Measurements from ENCODE around the gene DCPS. TPM values are rescaled to one million over a fixed set of nuclear protein-coding genes. Genes with fewer than 3 reads are reported as not detected.

The DCPS gene
- total RNA-seq, 2 donors from 2014 or later: 3.0 to 17.9 TPM

GRCh38 chr11:126268361-126268707 lies 35.5 kb upstream of the DCPS start:
- intact Hi-C loops (cut with DNase I): no loop called here
- Histone ChIP-seq H3K4me3 (peak overlapping the region; percentile 68 to 78), H3K27me3 (no peaks in the 10 kb centered on the region), H3K27ac (peak overlapping the region; percentile 85 to 91 (median 88)), H3K36me3 (replicated peaks in 1 of 2; ENCODE audit: insufficient read depth in 1 of 2, low read depth in 2 of 2) (peaks cover 26 to 32% of the 10 kb centered on the region in 2 donors), H3K9me3 (no peaks in the 10 kb centered on the region), H3K4me1 (peaks cover 24% of the 10 kb centered on the region)
- ATAC-seq (peak; percentile 4), DNase-seq (no peak)
- TF ChIP-seq CTCF (IDR thresholded peaks at IDR 0.05): no peak
- no peak for TF ChIP-seq POLR2A (IDR thresholded peaks at IDR 0.05)
- WGBS, 2 donors: 0 to 1% methylated on average over 23 of the region's 23 CpGs

DNA sequence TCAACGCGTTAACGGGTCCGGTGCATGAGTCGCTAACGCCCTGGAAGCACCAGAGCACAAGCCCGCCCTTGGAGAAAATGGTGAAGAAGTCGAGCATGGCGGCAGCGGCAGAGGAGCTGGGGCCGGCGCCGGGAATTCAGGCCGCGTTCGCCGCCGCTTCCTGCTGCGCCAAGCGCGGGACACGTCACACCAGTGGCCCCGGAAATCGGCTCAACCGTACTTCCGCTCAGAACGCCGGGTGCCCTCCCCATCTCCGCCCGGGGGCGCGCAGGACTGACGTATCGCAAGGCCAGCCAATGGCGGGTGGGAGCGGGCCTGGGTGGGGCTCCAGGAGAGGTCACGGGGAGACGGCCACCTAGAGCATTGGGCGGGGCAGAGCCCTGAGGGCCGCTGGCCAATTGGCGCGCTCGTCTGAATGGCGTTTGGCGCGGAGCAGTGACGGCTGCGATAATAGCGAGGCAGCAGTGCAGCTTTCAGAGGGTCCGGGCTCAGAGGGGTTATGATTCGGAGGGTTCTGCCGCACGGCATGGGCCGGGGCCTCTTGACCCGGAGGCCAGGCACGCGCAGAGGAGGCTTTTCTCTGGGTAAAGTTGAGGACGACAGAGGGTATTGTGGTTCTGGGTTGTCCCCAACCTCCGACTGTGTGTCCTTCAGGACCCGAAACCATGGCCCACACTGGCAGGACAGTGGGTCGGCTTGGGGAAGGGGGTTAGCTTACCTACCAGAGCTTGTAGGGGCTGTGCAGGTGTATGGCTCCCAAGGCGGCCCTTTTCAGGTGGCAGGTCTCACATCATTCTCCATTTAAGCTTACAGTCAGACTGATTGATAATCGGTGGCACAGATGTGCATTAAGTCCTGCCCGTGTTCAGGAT lies 34.9 kb upstream of the DCPS start, which contains the start of the genes FOXRED1 and SRPRA:
TSS of gene FOXRED1 (plus strand) at position 447 of the 872 bp plus-strand sequence. CDS start at position 500, 53 bp downstream.
TSS of gene SRPRA (minus strand) at position 188 of the 872 bp plus-strand sequence. CDS start at position 97, 91 bp downstream.
- peak; percentile 100 for DNase-seq
- Histone ChIP-seq H3K27me3 (no peaks in the 10 kb centered on the region), H3K4me1 (peaks cover 24% of the 10 kb centered on the region), H3K4me3 (peak within 1 kb of the TSS; percentile 68 to 88), H3K9me3 (no peaks in the 10 kb centered on the region), H3K36me3 (replicated peaks in 1 of 2; ENCODE audit: insufficient read depth in 1 of 2, low read depth in 2 of 2) (peaks cover 20 to 26% of the 10 kb centered on the region in 2 donors), H3K27ac (peak within 1 kb of the TSS; percentile 85 to 91 (median 88))
- WGBS, 2 donors: 0% methylated on average over 19 to 48 of the region's 64 CpGs
- peak; percentile 98 for ATAC-seq
- TF ChIP-seq POLR2A (IDR thresholded peaks at IDR 0.05) (peak; percentile 86 to 94 (median 94)), CTCF (IDR thresholded peaks at IDR 0.05) (no peak)
- intact Hi-C loops (cut with DNase I): no loop called here

- no peak for TF ChIP-seq POLR2A (IDR thresholded peaks at IDR 0.05)
- TF ChIP-seq CTCF (IDR thresholded peaks at IDR 0.05): no peak
- H3K27me3 ChIP-seq: no peaks in the 10 kb centered on the region
- H3K27ac ChIP-seq: no peak overlapping the region
- ATAC-seq: no peak
- H3K9me3 ChIP-seq: no peaks in the 10 kb centered on the region
- H3K4me3 ChIP-seq: no peak overlapping the region
- H3K4me1 ChIP-seq: peaks cover 7% of the 10 kb centered on the region
- WGBS, 2 donors: 84 to 93% methylated on average over 8 to 11 of the region's 11 CpGs
- H3K36me3 ChIP-seq (replicated peaks in 1 of 2; ENCODE audit: insufficient read depth in 1 of 2, low read depth in 2 of 2): no peaks in the 10 kb centered on the region
- intact Hi-C loops (cut with DNase I): no loop called here
- no peak for DNase-seq
Measured at GRCh38 chr11:126277322-126277721, 26.5 kb upstream of the DCPS start.

- ATAC-seq (no peak), DNase-seq (no peak)
- H3K27ac ChIP-seq: no peak overlapping the region
- no peak for TF ChIP-seq POLR2A (IDR thresholded peaks at IDR 0.05)
- TF ChIP-seq CTCF (IDR thresholded peaks at IDR 0.05): no peak
- no peaks in the 10 kb centered on the region for H3K9me3 ChIP-seq
- no peaks in the 10 kb centered on the region for H3K36me3 ChIP-seq (replicated peaks in 1 of 2; ENCODE audit: insufficient read depth in 1 of 2, low read depth in 2 of 2)
- H3K4me1 ChIP-seq: peaks cover 9% of the 10 kb centered on the region
- H3K27me3 ChIP-seq: no peaks in the 10 kb centered on the region
- intact Hi-C loops (cut with DNase I): no loop called here
- WGBS, 2 donors: 60 to 71% methylated on average over 2 to 4 of the region's 4 CpGs
- H3K4me3 ChIP-seq: no peak overlapping the region
Measured at GRCh38 chr11:126277780-126278179, 26.1 kb upstream of the DCPS start.

All from body of pancreas (tissue), 4 donors.